KMS-11 (cell line): ENCODE results near the gene NEURL1.

ENCODE experiments used
- H2AFZ ChIP-seq: fragments of 200-600 bp; sonication (generic); 2 replicates; pipeline ENCODE4 v1.6.1; 2016; ENCODE audit warnings: antibody characterized with exemption, mixed run types, low read depth
- H3K27ac ChIP-seq: fragments of 200-600 bp; sonication (generic); 2 replicates; pipeline ENCODE4 v1.6.1; 2016; ENCODE audit warnings: mild to moderate bottlenecking, mixed run types
- H3K27me3 ChIP-seq: fragments of 200-600 bp; sonication (generic); 2 replicates; pipeline ENCODE4 v1.6.1; 2017; ENCODE audit warnings: mild to moderate bottlenecking, low read depth, mixed run types, moderate library complexity; ENCODE audit not compliant: insufficient read depth
- H3K36me3 ChIP-seq: fragments of 200-600 bp; sonication (generic); 2 replicates; pipeline ENCODE4 v1.6.1; 2017; ENCODE audit warnings: mild to moderate bottlenecking, mixed run types; ENCODE audit not compliant: insufficient read depth
- H3K4me1 ChIP-seq: fragments of 200-600 bp; sonication (generic); 2 replicates; pipeline ENCODE4 v1.6.1; 2016; ENCODE audit warnings: mild to moderate bottlenecking, low read depth, mixed run types; ENCODE audit not compliant: poor library complexity, severe bottlenecking
- H3K4me2 ChIP-seq: fragments of 200-600 bp; sonication (generic); 2 replicates; pipeline ENCODE4 v1.7.0; 2016; ENCODE audit warnings: mild to moderate bottlenecking, mixed run types
- H3K4me3 ChIP-seq: fragments of 200-600 bp; sonication (generic); IDR thresholded peaks from 2 replicates; pipeline ENCODE4 v1.6.1; 2017; ENCODE audit warnings: low read depth, low read length, mixed read lengths; ENCODE audit not compliant: insufficient read depth
- H3K79me2 ChIP-seq: fragments of 200-600 bp; sonication (generic); 2 replicates; pipeline ENCODE4 v1.6.1; 2016; ENCODE audit warnings: low read depth, mixed run types; ENCODE audit not compliant: insufficient read depth
- H3K9ac ChIP-seq: fragments of 200-600 bp; sonication (generic); 2 replicates; pipeline ENCODE4 v1.6.1; 2016; ENCODE audit warnings: mild to moderate bottlenecking, mixed run types
- H4K20me1 ChIP-seq: fragments of 200-600 bp; sonication (generic); 2 replicates; pipeline ENCODE4 v1.6.1; 2016; ENCODE audit warnings: mild to moderate bottlenecking, mixed run types; ENCODE audit not compliant: insufficient read depth
- TF ChIP-seq, protein P1 (sequence below): fragments of 200-600 bp; sonication (generic); conservative IDR thresholded peaks from 2 replicates; pipeline ENCODE4 v1.6.1; 2017; ENCODE audit warnings: low read depth, mild to moderate bottlenecking, antibody characterized with exemption, low read length, moderate library complexity, mixed read lengths

The NEURL1 gene

GRCh38 chr10:103566536-103566935 is 73.0 kb downstream of the NEURL1 start:
- TF ChIP-seq, protein P1, sequence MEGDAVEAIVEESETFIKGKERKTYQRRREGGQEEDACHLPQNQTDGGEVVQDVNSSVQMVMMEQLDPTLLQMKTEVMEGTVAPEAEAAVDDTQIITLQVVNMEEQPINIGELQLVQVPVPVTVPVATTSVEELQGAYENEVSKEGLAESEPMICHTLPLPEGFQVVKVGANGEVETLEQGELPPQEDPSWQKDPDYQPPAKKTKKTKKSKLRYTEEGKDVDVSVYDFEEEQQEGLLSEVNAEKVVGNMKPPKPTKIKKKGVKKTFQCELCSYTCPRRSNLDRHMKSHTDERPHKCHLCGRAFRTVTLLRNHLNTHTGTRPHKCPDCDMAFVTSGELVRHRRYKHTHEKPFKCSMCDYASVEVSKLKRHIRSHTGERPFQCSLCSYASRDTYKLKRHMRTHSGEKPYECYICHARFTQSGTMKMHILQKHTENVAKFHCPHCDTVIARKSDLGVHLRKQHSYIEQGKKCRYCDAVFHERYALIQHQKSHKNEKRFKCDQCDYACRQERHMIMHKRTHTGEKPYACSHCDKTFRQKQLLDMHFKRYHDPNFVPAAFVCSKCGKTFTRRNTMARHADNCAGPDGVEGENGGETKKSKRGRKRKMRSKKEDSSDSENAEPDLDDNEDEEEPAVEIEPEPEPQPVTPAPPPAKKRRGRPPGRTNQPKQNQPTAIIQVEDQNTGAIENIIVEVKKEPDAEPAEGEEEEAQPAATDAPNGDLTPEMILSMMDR: no peak
- H3K27ac ChIP-seq: no peak overlapping the region
- no peak overlapping the region for H2AFZ ChIP-seq
- H3K9ac ChIP-seq: no peak overlapping the region
- no peaks in the 10 kb centered on the region for H4K20me1 ChIP-seq
- H3K4me1 ChIP-seq: no peaks in the 10 kb centered on the region
- H3K79me2 ChIP-seq: no peaks in the 10 kb centered on the region
- no peaks in the 10 kb centered on the region for H3K36me3 ChIP-seq
- H3K27me3 ChIP-seq: no peaks in the 10 kb centered on the region
- H3K4me3 ChIP-seq: no peak overlapping the region
- H3K4me2 ChIP-seq: no peak overlapping the region

- no peak overlapping the region for H2AFZ ChIP-seq
- H3K9ac ChIP-seq: no peak overlapping the region
- no peaks in the 10 kb centered on the region for H3K36me3 ChIP-seq
- no peaks in the 10 kb centered on the region for H3K4me1 ChIP-seq
- H3K4me2 ChIP-seq: no peak overlapping the region
- H3K27ac ChIP-seq: no peak overlapping the region
- no peak overlapping the region for H3K4me3 ChIP-seq
- TF ChIP-seq, protein P1: no peak
- H3K27me3 ChIP-seq: no peaks in the 10 kb centered on the region
- H4K20me1 ChIP-seq: no peaks in the 10 kb centered on the region
- no peaks in the 10 kb centered on the region for H3K79me2 ChIP-seq
These were observed 75.0 kb downstream of the NEURL1 start for GRCh38 chr10:103568505-103568904.

- Histone ChIP-seq H3K27me3 (no peaks in the 10 kb centered on the region), H3K36me3 (no peaks in the 10 kb centered on the region), H3K9ac (no peak overlapping the region), H2AFZ (no peak overlapping the region), H3K4me2 (no peak overlapping the region), H4K20me1 (no peaks in the 10 kb centered on the region), H3K79me2 (no peaks in the 10 kb centered on the region), H3K4me3 (no peak overlapping the region), H3K27ac (no peak overlapping the region), H3K4me1 (no peaks in the 10 kb centered on the region)
- TF ChIP-seq, protein P1: no peak
These were observed 76.4 kb downstream of the NEURL1 start for GRCh38 chr10:103569896-103570295.

- Histone ChIP-seq H3K27ac (no peak overlapping the region), H2AFZ (no peak overlapping the region), H3K9ac (no peak overlapping the region), H3K4me3 (no peak overlapping the region), H3K36me3 (no peaks in the 10 kb centered on the region), H3K27me3 (no peaks in the 10 kb centered on the region), H4K20me1 (no peaks in the 10 kb centered on the region), H3K4me1 (no peaks in the 10 kb centered on the region), H3K4me2 (no peak overlapping the region), H3K79me2 (no peaks in the 10 kb centered on the region)
- TF ChIP-seq, protein P1: no peak
These were observed 77.5 kb downstream of the NEURL1 start for GRCh38 chr10:103570844-103571655.
